ENCODE data around the gene LMO1.

Gene LMO1

DNA sequence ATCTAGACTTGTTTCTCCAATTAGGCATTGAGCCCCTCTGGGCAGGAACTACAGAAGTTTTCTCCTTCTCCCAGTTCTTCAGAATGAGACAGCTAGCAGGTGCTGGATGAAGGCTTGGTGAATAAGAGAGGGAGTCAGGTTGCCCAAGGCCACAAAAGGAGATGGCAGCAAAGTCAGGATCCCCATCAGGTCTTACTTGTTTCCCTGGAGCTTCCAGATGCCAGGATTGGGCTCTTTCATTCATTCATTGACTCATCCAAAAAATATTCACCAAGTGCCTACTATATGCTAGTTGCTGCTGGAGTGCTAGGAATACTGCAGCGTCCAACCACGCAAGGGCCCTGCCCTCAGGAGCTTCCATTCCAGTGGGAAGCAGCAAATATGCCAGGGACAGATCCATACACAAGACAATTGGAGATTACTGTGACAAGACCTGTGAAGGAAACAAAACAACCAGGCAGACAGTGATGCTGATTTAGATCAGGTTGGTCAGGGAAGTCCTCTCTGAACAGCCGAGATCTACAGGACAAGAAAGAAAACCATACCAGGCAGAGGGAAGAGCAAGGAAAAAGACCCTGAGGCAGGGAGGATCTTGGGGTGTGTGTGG lies 24.6 kb upstream of the LMO1 start:
- no peak for DNase-seq (ENCODE audit: low spot score)

DNA sequence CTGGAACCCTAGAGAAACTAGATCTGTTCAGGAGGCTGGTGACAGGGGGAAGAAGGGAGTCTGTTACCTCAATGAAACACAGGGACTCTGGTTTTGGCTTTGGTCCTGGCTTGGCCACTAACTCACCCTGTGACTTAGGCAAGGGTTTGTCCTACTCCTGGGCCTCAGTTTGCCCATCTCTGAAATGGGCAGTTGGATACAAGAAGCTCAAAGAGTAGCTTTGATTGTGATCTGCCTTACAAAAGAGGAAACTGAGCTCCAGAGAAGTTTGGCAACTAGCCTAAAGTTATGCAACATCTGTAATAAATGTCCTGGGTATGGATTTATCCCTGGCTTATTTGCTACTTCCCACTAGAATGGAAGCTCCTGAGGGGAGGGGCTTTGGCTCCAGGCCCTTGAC lies 24.0 kb upstream of the LMO1 start:
- DNase-seq (ENCODE audit: low spot score), result no peak

DNA sequence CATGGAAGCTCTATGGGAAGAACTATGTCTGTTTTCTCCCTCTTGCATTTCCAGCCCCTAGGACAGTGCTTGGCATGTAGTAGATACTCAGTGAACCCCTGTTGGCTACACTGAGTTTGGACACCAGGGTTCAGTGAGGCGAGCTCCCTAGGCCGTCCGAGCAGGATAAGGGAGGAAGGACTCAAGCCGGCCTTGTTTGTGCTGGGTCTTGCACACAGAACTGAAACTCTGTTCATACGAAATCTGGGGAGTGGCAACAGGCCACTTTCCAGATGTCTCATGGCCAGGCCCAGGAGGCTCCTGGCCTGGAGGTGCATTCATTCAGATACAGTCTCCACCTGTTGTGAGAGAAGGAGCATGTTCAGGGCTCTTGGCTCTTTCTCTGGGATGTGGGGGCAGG lies 23.6 kb upstream of the LMO1 start:
- no peak for DNase-seq (ENCODE audit: low spot score)

DNA sequence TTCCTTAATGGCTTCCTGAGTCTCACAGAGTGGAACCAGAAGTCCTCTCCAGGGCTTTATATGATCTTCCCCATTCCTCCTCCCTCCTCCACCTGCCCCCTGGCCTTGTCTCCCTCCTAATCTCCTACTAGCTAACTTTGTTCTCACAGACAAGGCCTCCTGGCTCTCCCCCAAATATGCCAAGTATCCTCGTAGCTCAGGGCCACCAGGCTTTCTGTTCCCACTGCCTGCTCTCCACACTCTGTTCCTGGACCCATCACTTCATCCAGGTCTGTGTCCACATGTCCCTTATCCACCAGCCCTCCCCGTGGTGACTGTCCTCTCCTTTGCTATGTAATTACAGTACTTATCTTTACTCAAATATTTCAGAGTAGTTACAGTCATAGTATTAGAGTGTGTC lies 23.2 kb upstream of the LMO1 start:
- DNase-seq (ENCODE audit: low spot score), result no peak

DNA sequence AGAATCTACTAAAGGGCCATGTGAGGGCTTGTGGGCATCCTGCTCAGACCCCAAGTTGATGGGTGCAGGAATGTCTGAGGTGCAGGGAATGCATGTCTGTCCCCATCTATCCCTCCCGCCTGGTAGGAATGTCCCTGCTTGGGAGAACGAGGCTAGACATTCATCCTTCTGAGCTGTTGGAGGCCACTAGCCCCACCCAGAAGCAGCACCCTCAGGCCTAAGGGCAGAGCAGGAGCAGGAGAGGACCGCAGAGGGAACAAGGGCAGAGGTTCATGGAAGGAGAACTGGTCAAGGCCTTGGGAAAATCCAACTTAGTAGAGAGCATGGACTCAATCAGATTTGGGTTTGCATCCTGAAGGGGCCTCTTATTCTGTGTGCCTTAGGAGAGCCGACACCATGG lies 22.1 kb upstream of the LMO1 start:
- no peak for DNase-seq (ENCODE audit: low spot score)

DNA sequence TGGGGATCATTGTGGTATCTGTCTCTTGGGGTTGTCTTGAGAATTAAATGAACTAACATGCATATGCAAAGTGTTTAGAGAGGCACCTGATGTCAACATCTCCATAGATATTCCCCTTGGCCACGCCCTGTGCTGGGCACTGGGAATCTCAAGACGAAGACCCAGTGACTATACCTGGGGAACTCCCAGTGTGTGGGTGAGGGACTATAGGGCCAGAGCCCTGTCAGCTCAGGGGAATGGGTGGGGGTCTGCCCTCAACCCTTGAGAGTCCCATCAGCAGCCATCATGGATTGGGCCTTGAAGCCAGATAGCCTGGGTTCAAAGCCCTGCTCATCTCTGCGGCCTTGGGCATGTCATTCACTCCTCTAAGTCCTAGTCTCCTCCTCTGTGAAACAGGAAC lies 21.6 kb upstream of the LMO1 start:
- no peak for DNase-seq (ENCODE audit: low spot score)

DNA sequence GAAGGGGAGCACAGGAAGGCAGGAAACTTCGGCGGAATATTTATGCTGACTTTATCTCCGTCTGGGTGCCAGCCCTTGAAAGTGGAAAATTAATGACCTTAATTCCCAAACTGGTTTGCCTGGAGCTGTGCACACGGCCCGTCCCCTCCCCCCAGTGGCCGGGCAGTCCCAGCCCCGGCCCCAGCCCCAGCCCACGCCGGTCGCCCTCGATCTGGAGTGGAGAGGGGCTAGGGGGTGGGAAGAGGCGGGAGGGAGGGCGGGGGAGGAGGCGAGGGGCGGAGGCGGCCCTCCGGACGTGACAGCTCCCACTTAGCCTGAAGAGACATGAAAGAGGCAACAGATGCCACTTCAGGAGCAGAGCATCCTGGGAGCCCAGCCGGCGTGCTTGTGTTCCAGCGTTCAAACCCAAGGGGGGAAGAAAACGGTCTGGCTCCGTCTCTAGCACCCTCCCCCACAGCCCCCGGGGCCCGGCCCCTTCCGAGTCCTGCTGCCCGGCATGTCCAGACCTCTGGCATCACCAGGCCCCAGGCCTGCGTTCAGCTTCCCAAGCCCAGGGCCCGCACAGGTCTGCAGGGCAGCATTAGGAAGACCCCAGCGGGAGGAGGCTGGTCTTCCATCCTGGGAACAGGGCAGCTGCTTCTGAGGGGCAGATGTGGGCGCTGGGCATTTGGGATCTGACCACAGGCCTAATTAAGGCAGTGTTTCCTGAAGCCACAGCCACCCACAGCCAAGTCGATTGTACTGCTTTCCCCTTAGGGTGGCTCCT lies 20.0 kb upstream of the LMO1 start:
- no peak for DNase-seq (ENCODE audit: low spot score)

DNA sequence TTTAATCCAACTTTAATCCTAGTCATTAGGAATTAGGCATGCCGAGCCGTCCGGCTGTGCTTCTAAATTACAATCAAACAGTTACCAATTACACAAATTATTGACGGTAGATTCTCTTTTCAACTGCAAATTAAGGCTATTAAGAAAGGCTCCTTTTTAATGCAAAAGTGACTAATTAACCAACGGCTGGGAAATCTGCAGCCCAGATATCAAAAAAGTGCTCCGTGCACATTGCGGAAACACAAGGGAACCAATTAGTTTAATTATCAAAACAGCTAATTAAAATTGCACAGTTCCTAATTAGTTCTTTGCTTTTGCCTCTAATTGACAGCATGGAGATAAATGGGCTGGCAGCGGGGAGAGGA lies 19.4 kb upstream of the LMO1 start:
- no peak for DNase-seq (ENCODE audit: low spot score)

DNA sequence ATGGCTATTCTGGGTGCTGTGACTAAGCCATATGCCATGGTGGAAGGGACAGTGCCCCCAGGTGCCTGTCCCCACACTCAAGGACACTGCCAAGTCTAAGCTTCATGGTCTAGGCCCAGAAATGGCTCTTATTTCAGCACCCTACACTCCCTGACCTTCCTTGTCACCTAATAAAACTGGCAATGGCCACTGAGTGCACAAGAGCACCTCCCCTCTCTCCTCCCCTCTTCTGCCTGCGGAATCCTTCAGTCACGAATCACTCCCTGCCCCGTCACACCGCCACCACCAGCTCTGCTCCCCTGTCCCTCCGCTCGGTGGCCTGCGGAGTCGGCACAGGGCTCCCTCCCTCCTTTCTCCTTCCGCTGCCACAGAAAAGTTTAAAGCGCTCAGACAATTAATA lies 19.0 kb upstream of the LMO1 start:
- DNase-seq (ENCODE audit: low spot score), result no peak

DNA sequence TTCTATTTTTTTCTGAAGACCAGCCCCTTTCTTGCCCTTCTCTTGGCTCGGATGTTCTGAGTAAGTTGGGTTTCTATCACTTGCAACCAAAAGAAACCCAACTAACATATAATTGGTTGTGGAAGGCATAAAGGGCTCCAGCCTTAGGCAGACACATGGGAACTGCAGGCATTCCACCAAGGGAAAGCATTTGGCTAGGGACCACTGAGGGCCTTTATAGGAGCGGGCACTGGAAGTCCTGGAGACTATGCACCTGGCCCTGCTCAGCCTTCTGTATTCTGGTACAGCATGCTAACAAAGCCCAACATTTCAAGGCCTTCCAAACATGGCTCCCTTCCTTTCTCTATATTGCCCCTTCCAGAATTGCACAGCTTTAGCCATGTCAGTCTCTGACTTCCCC lies 17.6 kb upstream of the LMO1 start:
- no peak for DNase-seq (ENCODE audit: low spot score)

DNA sequence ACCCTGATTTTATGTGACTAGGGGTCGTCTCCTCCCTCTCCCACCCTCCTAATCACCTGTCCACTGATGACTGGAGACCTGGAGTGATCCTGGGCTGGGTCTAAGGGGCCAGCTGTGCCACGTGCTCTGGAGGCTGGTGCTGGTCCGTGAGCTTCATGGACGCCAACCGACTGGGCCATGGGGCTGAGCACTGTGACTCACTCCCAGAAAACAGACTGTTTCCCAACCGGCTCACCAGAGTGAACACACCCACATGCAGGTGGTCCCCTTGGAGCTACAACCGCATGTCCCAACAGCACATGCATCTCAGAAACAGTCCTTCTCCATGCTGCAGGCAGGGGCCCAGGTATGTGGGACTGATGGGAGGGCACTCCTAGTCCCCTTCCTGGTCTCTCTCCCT lies 14.0 kb upstream of the LMO1 start:
- DNase-seq (ENCODE audit: low spot score), result no peak

DNA sequence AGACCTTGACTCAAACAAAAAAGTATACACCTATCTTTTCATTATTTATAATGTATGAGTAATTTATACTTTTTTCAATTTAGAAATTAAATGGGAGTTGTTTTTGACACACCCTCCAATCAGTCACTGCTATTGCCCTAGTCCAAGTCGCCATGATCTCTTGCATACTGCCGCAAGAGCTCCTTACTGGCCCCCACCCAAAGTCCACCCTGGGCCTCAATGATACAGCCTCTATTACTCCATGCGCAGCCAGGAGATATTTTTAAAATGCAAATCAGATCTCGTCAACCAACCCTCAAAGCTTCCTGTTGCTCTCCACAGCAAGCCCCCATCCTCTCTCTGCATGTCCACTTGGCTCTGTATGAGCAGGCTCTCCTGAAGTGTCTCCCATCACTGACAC lies 12.8 kb upstream of the LMO1 start:
- no peak for DNase-seq (ENCODE audit: low spot score)

DNA sequence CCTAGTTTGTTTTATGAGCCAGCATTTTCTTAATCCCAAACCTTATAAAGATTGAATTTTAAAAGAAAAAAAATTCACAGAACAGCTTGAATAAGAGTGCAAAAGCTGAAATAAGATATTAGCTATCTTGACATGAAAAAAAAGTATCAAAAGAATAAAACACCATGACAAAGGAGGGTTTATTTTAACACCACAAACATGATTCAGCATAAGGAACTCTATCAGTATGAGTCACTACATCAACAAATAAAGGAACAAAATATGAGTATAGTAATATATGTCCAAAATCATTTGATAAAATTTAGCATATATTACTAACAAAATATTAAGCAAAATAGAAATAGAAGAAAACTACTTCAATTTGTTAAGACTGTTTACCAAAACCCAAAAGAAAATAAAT lies 9.6 kb upstream of the LMO1 start:
- DNase-seq (ENCODE audit: low spot score), result no peak

DNA sequence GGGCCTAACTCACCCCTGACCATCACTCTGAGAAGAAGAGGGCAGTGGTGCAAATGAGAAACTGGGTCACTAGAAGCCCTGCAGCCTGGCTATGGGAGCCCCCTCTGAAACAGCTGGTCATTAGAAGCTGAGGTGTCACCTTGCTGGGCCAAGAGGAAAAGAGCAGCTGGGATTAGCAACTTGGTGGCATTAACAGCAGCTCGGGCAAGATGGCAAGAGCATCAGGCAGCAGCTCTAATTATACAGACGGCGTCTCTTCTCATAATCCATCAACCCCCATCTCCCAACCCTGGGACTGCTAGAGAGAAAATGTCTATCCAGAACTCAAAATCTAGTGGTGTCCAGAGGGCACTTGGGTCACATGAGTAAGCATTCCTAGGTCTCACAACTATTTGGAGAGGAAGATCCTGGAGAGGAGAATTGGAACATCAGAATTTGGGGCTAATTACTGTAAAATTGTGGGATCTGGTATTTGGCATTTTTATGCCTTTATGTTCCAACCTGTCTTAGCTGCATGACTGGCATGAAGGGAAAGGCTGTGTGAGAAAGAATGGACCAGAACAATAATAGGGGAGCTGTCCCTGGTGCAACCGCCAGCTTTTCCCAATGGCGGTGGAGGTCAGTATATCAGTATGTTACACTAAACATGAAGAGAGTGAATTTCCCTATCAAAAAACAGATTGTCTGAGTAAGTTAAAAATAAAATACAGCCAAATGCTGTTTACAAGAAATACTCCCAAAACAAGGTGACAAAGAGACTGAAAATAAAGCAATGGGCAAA lies 7.6 kb upstream of the LMO1 start:
- no peak for DNase-seq (ENCODE audit: low spot score)

DNA sequence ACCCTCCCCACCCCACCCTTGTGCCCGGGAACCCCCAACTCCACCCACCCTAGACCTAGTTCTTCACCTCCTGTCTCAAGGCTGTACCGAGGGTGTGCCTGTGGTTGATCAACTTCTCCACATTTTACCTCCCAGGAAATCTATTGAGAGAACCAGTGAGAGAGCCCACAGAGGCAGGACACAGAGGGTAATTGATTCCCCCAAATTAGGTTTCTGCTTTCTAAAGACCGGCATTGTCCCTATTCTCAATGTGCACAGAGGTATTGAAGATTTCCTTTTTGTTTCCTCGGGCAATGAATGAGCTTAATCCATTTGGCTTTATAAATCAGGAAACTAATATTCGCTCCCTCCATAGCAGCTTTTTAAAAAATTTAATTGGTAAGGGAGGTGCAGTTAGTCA lies 6.0 kb upstream of the LMO1 start:
- no peak for DNase-seq (ENCODE audit: low spot score)

DNA sequence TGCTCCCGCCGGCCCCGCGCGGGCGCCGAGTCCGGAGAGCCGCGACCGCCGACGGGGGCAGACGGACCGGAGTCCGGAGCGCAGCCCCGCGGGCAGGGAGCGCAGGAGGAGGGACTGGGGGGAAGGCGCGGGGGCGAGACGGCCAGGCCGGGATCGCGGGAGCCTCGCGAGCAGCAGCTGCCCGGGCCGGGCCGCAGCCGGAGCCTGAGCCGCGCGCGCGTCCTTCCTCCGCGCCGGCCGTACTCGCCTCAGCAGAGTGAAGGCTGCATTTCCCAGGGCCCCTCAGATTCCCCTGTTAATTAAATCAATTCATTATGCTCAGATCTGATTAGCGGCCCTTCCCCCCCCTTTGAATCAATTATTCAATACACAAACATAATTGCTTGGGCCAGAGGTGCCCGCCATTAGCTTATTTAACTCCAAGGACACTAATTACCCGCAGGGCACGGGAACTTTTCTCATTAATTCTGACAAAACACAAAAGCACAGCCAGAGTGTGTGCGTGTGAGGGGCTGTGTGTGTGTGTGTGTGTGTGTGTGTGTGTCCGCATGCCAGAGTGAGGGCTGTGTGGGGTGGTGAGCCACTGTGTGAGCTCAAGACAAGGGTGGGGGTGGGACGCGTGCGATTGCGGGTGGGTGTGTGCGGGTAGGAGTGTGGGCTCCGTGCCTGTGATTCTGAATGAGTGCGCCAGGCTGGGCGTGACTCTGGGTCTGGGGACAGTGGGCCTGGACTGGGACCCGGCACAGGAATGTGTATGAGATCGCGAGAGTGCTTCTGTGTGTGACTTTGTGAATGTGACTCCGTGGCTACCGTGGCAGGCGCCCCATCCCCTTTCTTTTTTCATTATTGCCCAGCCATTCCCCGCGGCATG lies 5.1 kb upstream of the LMO1 start:
- no peak for DNase-seq (ENCODE audit: low spot score)

DNA sequence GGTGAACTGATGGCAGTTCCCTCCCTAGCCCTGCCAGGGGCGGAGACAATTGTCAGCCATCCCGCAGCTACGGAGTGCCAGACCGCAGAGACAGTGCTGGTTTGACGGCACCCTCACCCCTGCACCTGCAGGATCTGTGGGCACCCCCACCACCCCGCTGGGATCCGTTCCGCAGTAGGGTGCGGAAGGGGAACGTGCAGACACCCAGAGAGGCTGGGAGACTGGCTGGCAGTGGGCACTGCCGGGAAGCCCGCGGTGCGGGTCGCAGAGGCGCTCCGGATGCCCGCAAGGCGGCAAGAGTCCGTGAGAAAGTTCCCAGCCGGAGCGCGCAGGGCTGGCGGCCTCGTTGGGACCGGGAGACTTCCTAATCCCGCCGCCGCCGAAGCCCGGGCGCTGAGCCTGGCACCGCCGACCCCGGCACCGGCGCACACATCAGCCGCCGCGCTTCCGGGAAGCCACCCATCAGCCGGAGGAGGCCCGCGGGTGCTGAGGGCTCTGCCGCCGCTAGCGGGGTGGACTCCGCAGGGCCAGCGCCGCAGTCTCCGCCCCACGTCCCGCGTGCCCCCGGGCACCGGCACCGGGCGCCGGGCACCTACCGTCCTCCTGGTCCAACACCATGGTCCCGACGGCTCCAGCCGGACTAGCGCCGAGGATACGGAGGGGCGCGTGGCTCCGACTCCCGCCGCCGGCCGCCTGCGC lies 4.3 kb upstream of the LMO1 start:
- no peak for DNase-seq (ENCODE audit: low spot score)

DNA sequence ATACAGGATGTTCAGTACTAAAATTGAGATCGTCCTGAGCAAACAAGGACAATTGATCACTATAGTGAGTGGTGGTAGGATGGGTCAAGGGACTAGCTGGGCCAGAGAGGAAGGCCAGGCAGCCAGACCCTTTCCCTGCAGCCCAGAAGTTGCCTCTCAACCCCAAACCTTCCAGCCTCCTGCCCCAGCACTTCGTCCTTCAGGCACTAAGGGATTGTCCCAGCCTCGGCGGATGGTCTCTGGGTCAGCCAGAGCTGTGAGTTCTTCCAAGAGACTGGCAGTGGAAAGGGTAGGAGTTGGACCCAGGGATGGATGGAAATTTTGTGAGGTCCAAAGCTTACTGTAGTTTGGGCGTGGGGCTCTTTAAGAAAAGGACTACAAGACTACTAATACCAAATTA lies 3.6 kb upstream of the LMO1 start:
- DNase-seq (ENCODE audit: low spot score), result no peak

DNA sequence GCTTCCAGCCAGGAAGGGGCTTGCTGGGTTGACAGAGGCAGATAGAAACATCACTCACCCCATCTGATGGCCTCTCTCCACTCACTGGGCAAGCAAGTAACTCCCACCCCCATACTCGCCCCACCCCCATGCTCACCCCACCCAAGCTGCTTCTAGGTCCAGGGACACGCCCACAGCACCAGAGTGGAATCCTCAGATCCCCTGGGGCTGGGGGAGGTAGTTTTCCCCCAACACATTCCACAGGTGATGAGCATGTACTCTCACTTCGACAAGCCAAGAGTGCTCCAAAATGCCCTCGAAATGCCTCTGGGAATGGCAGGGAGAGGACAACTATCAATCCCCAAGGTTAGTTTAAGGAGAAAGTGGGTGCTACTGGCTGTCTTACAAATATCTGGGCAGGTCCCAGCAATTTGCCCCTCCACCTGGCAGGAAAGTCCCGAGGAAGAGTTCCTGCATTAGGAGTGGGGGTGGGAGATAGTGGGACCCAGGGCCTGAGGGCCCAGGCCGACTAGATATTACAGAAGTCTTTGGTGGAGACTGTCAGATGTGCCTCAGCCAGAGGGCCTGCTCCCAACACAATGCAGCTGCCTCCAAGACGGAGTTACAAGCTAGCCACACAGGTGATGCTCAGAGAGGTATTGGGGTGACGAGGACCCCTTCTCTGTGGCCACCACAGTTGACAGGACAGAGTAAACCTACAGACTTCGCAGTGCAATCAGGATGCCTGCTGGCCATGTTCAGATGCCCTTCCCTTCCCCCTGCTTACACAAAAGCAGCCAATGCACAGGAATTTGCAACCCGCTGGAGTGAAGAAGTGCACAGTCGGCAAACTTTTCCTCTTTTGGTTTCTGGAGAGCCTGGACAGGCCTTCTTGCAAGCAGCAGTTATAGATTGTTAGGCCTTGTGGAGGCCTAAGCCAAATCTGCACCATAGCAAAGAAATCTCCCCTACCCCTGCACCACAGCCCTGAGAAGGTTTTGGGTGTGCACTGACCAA lies 2.9 kb upstream of the LMO1 start:
- no peak for DNase-seq (ENCODE audit: low spot score)

DNA sequence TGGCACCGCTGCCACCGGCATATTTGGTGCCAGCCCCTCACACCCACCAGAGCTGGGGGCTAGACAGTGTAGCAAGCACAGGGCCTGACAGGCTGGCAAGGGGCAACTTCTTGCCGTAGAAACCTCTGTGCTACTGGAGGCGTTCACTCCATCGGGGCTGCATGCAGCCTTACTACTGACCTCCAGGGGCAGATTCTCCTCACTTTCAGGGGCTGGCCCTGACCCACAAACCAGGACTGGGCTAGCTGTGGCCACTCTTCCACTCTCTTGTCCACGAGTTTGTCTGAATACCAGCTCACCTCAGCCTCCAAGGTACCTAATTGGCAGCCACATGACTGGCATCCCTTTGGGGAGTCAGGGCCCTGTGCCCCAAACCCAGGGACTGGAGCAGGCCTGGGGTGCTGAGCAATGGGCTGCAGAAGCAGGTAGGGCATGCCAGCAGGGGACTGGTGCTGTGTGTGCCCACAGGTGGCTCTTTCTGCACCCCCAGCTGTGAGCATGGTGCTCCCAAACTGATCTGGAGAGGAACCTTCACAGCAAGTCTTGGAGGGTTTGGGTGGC lies 2.1 kb upstream of the LMO1 start:
- DNase-seq (ENCODE audit: low spot score), result no peak
